DOHH2 (cell line): Measurements from ENCODE around the gene UBE2E1.
"Not testable (repeated sequence)": the region's sequence is repeated elsewhere in the genome, so short reads cannot be mapped to it uniquely, and the experiment has no call there.

Source experiments
- CTCF ChIP-seq: fragments of 200-600 bp; sonication (generic); IDR thresholded peaks from one replicate; pipeline ENCODE4 v1.5.1; 2014; ENCODE audit warnings: antibody characterized with exemption, mild to moderate bottlenecking, low read depth, low read length; ENCODE audit not compliant: poor library complexity, severe bottlenecking
- EZH2phosphoT487 ChIP-seq: fragments of 200-600 bp; sonication (generic); IDR thresholded peaks from 2 replicates; pipeline ENCODE4 v1.6.1; 2017; ENCODE audit warnings: borderline replicate concordance, mild to moderate bottlenecking, antibody characterized with exemption, low read length, moderate library complexity, mixed read lengths

- not testable (repeated sequence) for TF ChIP-seq CTCF, EZH2phosphoT487
Observed at GRCh38 chr3:23918331-23918730, 112.6 kb downstream of the UBE2E1 start.
